H1 (cell line): ENCODE results near the gene RGR. TPM values are rescaled to one million over a fixed set of nuclear protein-coding genes. Genes with fewer than 3 reads are reported as not detected.

Experiments used
- CTCF ChIA-PET: fragments of 300-600 bp; sonication (Branson Sonifier 250); formaldehyde crosslinking; loops from one replicate; lab custom pipeline; 2021; ENCODE audit not compliant: partially characterized antibody; lab: Charles Lee
- POLR2A ChIA-PET: fragments of 300-600 bp; sonication (Branson Sonifier 250); formaldehyde crosslinking; loops from one replicate; lab custom pipeline; 2021; ENCODE audit warnings: inconsistent platforms; ENCODE audit not compliant: partially characterized antibody; lab: Charles Lee
- DNase-seq, 2 experiments: peaks; one replicate each; pipeline versions ENCODE4 v3.0.0 to v3.0.0-alpha.2; 2010 to 2022; ENCODE audit warnings: low spot score in 2 of 2, low read depth in 1 of 2, mixed read lengths in 1 of 2
- FAIRE-seq: peaks from 2 replicates; lab custom pipeline; 2011; peaks lifted over from hg19 to GRCh38; lab: Jason Lieb, UNC
- H2AFZ ChIP-seq: 2 replicates; pipeline ENCODE4 v1.8.1; 2012; ENCODE audit warnings: low read length, inconsistent platforms
- H2AK5ac ChIP-seq: 2 replicates; pipeline ENCODE4 v1.6.1; 2013; ENCODE audit warnings: low read depth, low read length
- H2BK120ac ChIP-seq: replicated peaks from 2 replicates; pipeline ENCODE3; 2013; ENCODE audit warnings: low read depth, low read length, inconsistent platforms
- H2BK12ac ChIP-seq: 2 replicates; pipeline ENCODE4 v1.6.1; 2013; ENCODE audit warnings: low read depth, low read length
- H2BK15ac ChIP-seq: 2 replicates; pipeline ENCODE4 v1.6.1; 2013; ENCODE audit warnings: low read length
- H2BK20ac ChIP-seq: 2 replicates; pipeline ENCODE4 v1.6.1; 2013; ENCODE audit warnings: low read length
- H2BK5ac ChIP-seq: 2 replicates; pipeline ENCODE4 v1.6.1; 2013; ENCODE audit warnings: low read depth, low read length
- H3K14ac ChIP-seq: 2 replicates; pipeline ENCODE4 v1.6.1; 2013; ENCODE audit warnings: inconsistent platforms; ENCODE audit not compliant: insufficient read length
- H3K18ac ChIP-seq: 2 replicates; pipeline ENCODE4 v1.6.1; 2013; ENCODE audit warnings: low read length; ENCODE audit errors: extremely low read depth
- H3K23ac ChIP-seq: 2 replicates; pipeline ENCODE4 v1.6.1; 2013; ENCODE audit warnings: inconsistent platforms; ENCODE audit not compliant: insufficient read length
- H3K23me2 ChIP-seq: 2 replicates; pipeline ENCODE4 v1.6.1; 2013; ENCODE audit warnings: low read depth, low read length
- H3K27ac ChIP-seq: 2 replicates; pipeline ENCODE4 v1.6.1; 2011; ENCODE audit warnings: low read depth, low read length, inconsistent platforms
- H3K27me3 ChIP-seq, 4 experiments: replicated peaks in 1 of 4; 1 replicate in 1 of 4; 2 replicates in 3 of 4; pipeline versions ENCODE4 v1.6.1 to v1.8.1; 2011 to 2013; ENCODE audit warnings: low read length in 3 of 4, mild to moderate bottlenecking in 3 of 4, inconsistent platforms in 2 of 4, mixed read lengths in 2 of 4, moderate library complexity in 1 of 4; ENCODE audit not compliant: control insufficient read depth in 3 of 4, insufficient read depth in 3 of 4; ENCODE audit errors: extremely low read depth in 1 of 4
- H3K36me3 ChIP-seq, 4 experiments: 2 replicates each; pipeline versions ENCODE4 v1.6.1 to v1.8.1; 2011 to 2013; ENCODE audit warnings: mild to moderate bottlenecking in 4 of 4, low read length in 3 of 4, moderate library complexity in 2 of 4, control low read depth in 1 of 4, inconsistent platforms in 1 of 4; ENCODE audit not compliant: insufficient read depth in 4 of 4, control insufficient read depth in 2 of 4
- H3K4ac ChIP-seq: replicated peaks from 2 replicates; pipeline ENCODE3; 2013; ENCODE audit warnings: low read length, low read depth, mixed read lengths, inconsistent platforms; ENCODE audit not compliant: insufficient read length
- H3K4me1 ChIP-seq, 4 experiments: replicated peaks in 1 of 4; 1 replicate in 1 of 4; 2 replicates in 3 of 4; pipeline versions ENCODE4 v1.6.1 to v1.8.1; 2011 to 2013; ENCODE audit warnings: low read length in 3 of 4, inconsistent platforms in 2 of 4, mixed read lengths in 1 of 4; ENCODE audit not compliant: insufficient read depth in 4 of 4, control insufficient read depth in 3 of 4
- H3K4me2 ChIP-seq, 2 experiments: 2 replicates each; pipeline versions ENCODE4 v1.6.1 to v1.8.1; 2011 to 2013; ENCODE audit warnings: low read depth in 2 of 2, low read length in 2 of 2, control low read depth in 1 of 2, inconsistent platforms in 1 of 2, mild to moderate bottlenecking in 1 of 2; ENCODE audit not compliant: insufficient read depth in 1 of 2
- H3K4me3 ChIP-seq, 4 experiments: fragments of 200-600, 300-600 bp in 1 of 4; sonication (generic), shearing (Covaris generic), sonication (Bioruptor Twin) in 1 of 4; 2 replicates each; pipeline versions ENCODE4 v1.5.1 to v1.8.1; 2011 to 2016; ENCODE audit warnings: low read length in 4 of 4, low read depth in 3 of 4, control low read depth in 2 of 4, inconsistent platforms in 2 of 4, mild to moderate bottlenecking in 2 of 4, mixed read lengths in 1 of 4, moderate library complexity in 1 of 4; ENCODE audit not compliant: insufficient read depth in 2 of 4; ENCODE audit errors: extremely low read depth in 1 of 4
- H3K56ac ChIP-seq: replicated peaks from 2 replicates; pipeline ENCODE3; 2013; ENCODE audit warnings: low read depth, mild to moderate bottlenecking, mixed read lengths, low read length, inconsistent platforms; ENCODE audit not compliant: insufficient read length
- H3K79me1 ChIP-seq: 2 replicates; pipeline ENCODE4 v1.6.1; 2013; ENCODE audit warnings: low read depth, low read length, control low read depth
- H3K79me2 ChIP-seq, 2 experiments: 2 replicates each; pipeline versions ENCODE4 v1.6.1 to v1.8.1; 2012 to 2013; ENCODE audit warnings: low read length in 2 of 2, mild to moderate bottlenecking in 2 of 2, inconsistent platforms in 1 of 2; ENCODE audit not compliant: insufficient read depth in 2 of 2, control insufficient read depth in 1 of 2
- H3K9ac ChIP-seq, 4 experiments: replicated peaks in 1 of 4; 1 replicate in 1 of 4; 2 replicates in 3 of 4; pipeline versions ENCODE4 v1.6.1 to v1.8.1; 2011 to 2013; ENCODE audit warnings: low read depth in 3 of 4, low read length in 3 of 4, control low read depth in 2 of 4, mild to moderate bottlenecking in 2 of 4, moderate library complexity in 2 of 4, inconsistent platforms in 1 of 4; ENCODE audit errors: extremely low read depth in 1 of 4
- H3K9me3 ChIP-seq, 2 experiments: 2 replicates each; pipeline versions ENCODE4 v1.6.1 to v1.8.1; 2012 to 2013; ENCODE audit warnings: mild to moderate bottlenecking in 2 of 2, moderate library complexity in 2 of 2, control low read depth in 1 of 2, inconsistent platforms in 1 of 2, low read depth in 1 of 2, low read length in 1 of 2, mixed read lengths in 1 of 2; ENCODE audit not compliant: insufficient read depth in 2 of 2
- H4K20me1 ChIP-seq, 2 experiments: replicated peaks in 1 of 2; 2 replicates each; pipeline versions ENCODE3 to v1.8.1; 2011 to 2013; ENCODE audit warnings: inconsistent platforms in 2 of 2, low read length in 2 of 2, mild to moderate bottlenecking in 1 of 2; ENCODE audit not compliant: insufficient read depth in 2 of 2, control insufficient read depth in 1 of 2
- H4K5ac ChIP-seq: 2 replicates; pipeline ENCODE4 v1.6.1; 2013; ENCODE audit warnings: low read length, low read depth, mixed read lengths, inconsistent platforms; ENCODE audit not compliant: insufficient read length
- H4K8ac ChIP-seq: 2 replicates; pipeline ENCODE4 v1.8.0; 2013; ENCODE audit warnings: mild to moderate bottlenecking, moderate library complexity, low read length, inconsistent platforms; ENCODE audit not compliant: insufficient read depth; ENCODE audit errors: extremely low read depth
- H4K91ac ChIP-seq: replicated peaks from 2 replicates; pipeline ENCODE3; 2013; ENCODE audit warnings: low read length, mixed read lengths, inconsistent platforms; ENCODE audit not compliant: insufficient read length
- CEBPB ChIP-seq: IDR thresholded peaks from 2 replicates; pipeline ENCODE4 v1.6.1; 2012; ENCODE audit warnings: low read depth, low read length
- CHD1 ChIP-seq: IDR thresholded peaks from 2 replicates; pipeline ENCODE4 v1.6.1; 2012; ENCODE audit warnings: low read depth, low read length, improper control_type of control experiment
- CTCF ChIP-seq, 3 experiments: IDR thresholded peaks; 1 replicate in 2 of 3; 2 replicates in 1 of 3; pipeline versions ENCODE4 v1.5.1 to v1.6.1; 2011; ENCODE audit warnings: low read length in 3 of 3, mild to moderate bottlenecking in 3 of 3, inconsistent platforms in 2 of 3, low read depth in 1 of 3, moderate library complexity in 1 of 3; ENCODE audit not compliant: insufficient read depth in 1 of 3; ENCODE audit errors: control extremely low read depth in 1 of 3
- RNF2 ChIP-seq: fragments of 200-900, 300-1000 bp; sonication (generic); IDR thresholded peaks from 2 replicates; pipeline ENCODE4 v1.7.1; 2016; ENCODE audit warnings: borderline replicate concordance, low read depth, mild to moderate bottlenecking, antibody characterized with exemption, low read length; ENCODE audit not compliant: poor library complexity, severe bottlenecking; ENCODE audit errors: missing control alignments
- SIN3A ChIP-seq, 2 experiments: IDR thresholded peaks in 1 of 2; conservative IDR thresholded peaks in 1 of 2; 2 replicates each; pipeline ENCODE4 v1.6.1; 2011 to 2012; ENCODE audit warnings: low read length in 2 of 2, improper control_type of control experiment in 1 of 2, low read depth in 1 of 2, mild to moderate bottlenecking in 1 of 2
- TAF7 ChIP-seq: optimal IDR thresholded peaks from 2 replicates; pipeline ENCODE3; 2011; ENCODE audit warnings: low read depth, mild to moderate bottlenecking, inconsistent platforms, low read length, moderate library complexity, borderline replicate concordance
- ZNF274 ChIP-seq: IDR thresholded peaks from 2 replicates; pipeline ENCODE4 v1.7.0; 2012; ENCODE audit warnings: low read length, borderline replicate concordance; ENCODE audit errors: extremely low read depth
- WGBS, 2 experiments: shearing (Covaris generic) in 1 of 2; methylation state at CpG; one replicate each; pipeline versions ENCODE4 v1.1.6 to v1.1.7; 2013 to 2015; ENCODE audit warnings: low lambda C conversion rate in 2 of 2, mixed read lengths in 2 of 2, inconsistent platforms in 1 of 2, low coverage in 1 of 2, missing lambda C conversion rate in 1 of 2; ENCODE audit not compliant: insufficient replicate concordance in 2 of 2, insufficient coverage in 1 of 2, insufficient read length in 1 of 2; ENCODE audit errors: extremely low coverage in 1 of 2, missing lambda C conversion rate in 1 of 2; 5-methylcytosine and 5-hydroxymethylcytosine counted together
- polyA plus RNA-seq, 7 experiments: library from polyadenylated mRNA; depleted of rRNA in 3 of 7; stranded (reverse) in 5 of 7; unstranded in 2 of 7; fragments of >200 nt in 5 of 7; fragments of 200-250 nt in 2 of 7; gene quantifications; 1 replicate in 5 of 7; 2 replicates in 1 of 7; 4 replicates in 1 of 7; pipeline versions ENCODE4 v1.2.1 to v1.2.3, GENCODE V29; 2011 to 2013; ENCODE audit warnings: missing spikeins in 2 of 7, mixed read lengths in 2 of 7
- total RNA-seq: library from RNA; stranded (reverse); fragmentation: NEBNext Ultra II Directional; extraction: Animal tissue kit (Norgen Biotek cat#: 25700); gene quantifications from 2 replicates; pipeline ENCODE4 v1.2.1, GENCODE V29; 2021

The RGR gene
- total and polyA plus RNA-seq, 2 of the 8 experiments (the other 6 are each of a cell fraction or from before 2014, with no cell fraction given): not detected

GRCh38 chr10:84296091-84296981 is 51.5 kb downstream of the RGR start:
- peak overlapping the region; percentile 10 for H4K5ac ChIP-seq
- no peaks in the 10 kb centered on the region for H3K79me2 ChIP-seq
- 0 out of 7 replicates have a peak overlapping the region, but pooled peaks of 1 of the 4 experiments have one; percentile 4 for H3K9ac ChIP-seq
- no peaks in the 10 kb centered on the region; the same call in 1 of the 2 replicates for H3K79me1 ChIP-seq
- H3K27ac ChIP-seq: no peak overlapping the region
- H3K18ac ChIP-seq: peak overlapping the region; percentile 68; the same call in 1 of the 2 replicates
- no peak overlapping the region for H4K8ac ChIP-seq
- H3K23ac ChIP-seq: no peak overlapping the region
- peak overlapping the region; percentile 32; the same call in 1 of the 2 replicates for H2BK15ac ChIP-seq
- H3K56ac ChIP-seq: no peak overlapping the region
- H2AFZ ChIP-seq: peak overlapping the region; percentile 52; the same call in 1 of the 2 replicates
- no peaks in the 10 kb centered on the region for H3K27me3 ChIP-seq
- 52% methylated on average over 10 of the region's 10 CpGs; no CpG with 5 or more reads in 1 of the 2 experiments for WGBS, 2 experiments
- peak overlapping the region; percentile 8; the same call in 1 of the 2 replicates for H2BK20ac ChIP-seq
- H3K4me2 ChIP-seq: peak overlapping the region; percentile 11 to 24; a peak in 2 of 4 replicates
- FAIRE-seq (no peak), DNase-seq (no peak)
- H2AK5ac ChIP-seq: no peak overlapping the region
- H3K36me3 ChIP-seq: no peaks in the 10 kb centered on the region
- ChIA-PET CTCF (interaction anchor here (1.0 to 1.9 kb wide), 4 partner anchors 29 to 317 kb away, joined by 3 to 10 read pairs (median 4); no protein-coding TSS in a partner anchor), POLR2A (interaction anchor here (0.9 to 1.7 kb wide), 3 partner anchors 9 to 32 kb away, joined by 3 to 4 read pairs (median 3); partner anchors contain the start of gene CCSER2)
- H3K4me1 ChIP-seq: peaks cover 3 to 13% (median 7%) of the 10 kb centered on the region in 4 experiments; a peak in 3 of 7 replicates
- no peaks in the 10 kb centered on the region for H4K20me1 ChIP-seq
- H3K9me3 ChIP-seq: no peaks in the 10 kb centered on the region
- no peak overlapping the region for H3K4me3 ChIP-seq
- 0 out of 2 replicates have a peak, but pooled peaks cover 2% of the 10 kb centered on the region for H3K23me2 ChIP-seq
- no peak overlapping the region for H3K14ac ChIP-seq
- H2BK120ac ChIP-seq: no peak overlapping the region
- H2BK12ac ChIP-seq: peak overlapping the region; percentile 86; the same call in 1 of the 2 replicates
- peak overlapping the region; percentile 86; the same call in 1 of the 2 replicates for H2BK5ac ChIP-seq
- peak overlapping the region; percentile 37 for H4K91ac ChIP-seq
- H3K4ac ChIP-seq: no peak overlapping the region
- TF ChIP-seq CHD1: no peak
- no peak for TF ChIP-seq SIN3A (conservative IDR thresholded peaks at IDR 0.05 in 1 of 2, IDR thresholded peaks at IDR 0.05 in 1 of 2; ENCODE audit: low read depth in 1 of 2, low read length in 2 of 2)
- no peak for TF ChIP-seq CEBPB
- TF ChIP-seq RNF2: no peak
- no peak for TF ChIP-seq TAF7
- no peak for TF ChIP-seq ZNF274
- TF ChIP-seq CTCF (IDR thresholded peaks at IDR 0.05; ENCODE audit: control extremely low read depth in 1 of 3, insufficient read depth in 1 of 3, low read depth in 1 of 3, low read length in 3 of 3): no peak
